Breast epithelium (tissue), 4 donors: ENCODE data around the gene TREML1. TPM values are rescaled to one million over a fixed set of nuclear protein-coding genes. Genes with fewer than 3 reads are reported as not detected.
"Not testable (repeated sequence)": the region's sequence is repeated elsewhere in the genome, so short reads cannot be mapped to it uniquely, and the experiment has no call there.

Experiments used
- DNase-seq, 2 donors: peaks; one replicate each; pipeline ENCODE4 v3.0.0-alpha.2; 2019; ENCODE audit warnings: low spot score in 2 of 2
- H3K27ac ChIP-seq, 2 donors: fragments of 200-600 bp; sonication (generic) in 1 of 2; one replicate each; pipeline ENCODE4 v1.5.1; 2016 to 2019; ENCODE audit warnings: mild to moderate bottlenecking in 1 of 2
- H3K27me3 ChIP-seq, 2 donors: fragments of 200-600 bp; sonication (generic) in 1 of 2; one replicate each; pipeline versions ENCODE4 v1.5.1 to v1.6.0; 2017 to 2019; ENCODE audit warnings: control low read depth in 1 of 2, mild to moderate bottlenecking in 1 of 2
- H3K36me3 ChIP-seq: fragments of 200-600 bp; one replicate; pipeline ENCODE4 v1.5.1; 2019
- H3K4me1 ChIP-seq, 2 donors: fragments of 200-600 bp; sonication (generic); one replicate each; pipeline ENCODE4 v1.5.1; 2016 to 2019; ENCODE audit warnings: control low read depth in 1 of 2
- H3K4me3 ChIP-seq, 3 donors: fragments of 200-600 bp; sonication (generic); 1 replicate in 2 of 3; 2 replicates in 1 of 3; pipeline ENCODE4 v1.5.1; 2016 to 2019; ENCODE audit warnings: mild to moderate bottlenecking in 3 of 3, moderate library complexity in 2 of 3
- H3K9me3 ChIP-seq, 2 donors: fragments of 200-600 bp; sonication (generic) in 1 of 2; one replicate each; pipeline ENCODE4 v1.5.1; 2016 to 2019; ENCODE audit warnings: control low read depth in 1 of 2
- CTCF ChIP-seq, 3 donors: fragments of 450-650 bp; IDR thresholded peaks; one replicate each; pipeline ENCODE4 v1.5.1; 2016 to 2017; ENCODE audit warnings: antibody characterized with exemption in 3 of 3, mild to moderate bottlenecking in 3 of 3, moderate library complexity in 3 of 3
- POLR2A ChIP-seq: fragments of 450-650 bp; IDR thresholded peaks from one replicate; pipeline ENCODE4 v1.6.1; 2016; ENCODE audit warnings: antibody characterized with exemption, mild to moderate bottlenecking, moderate library complexity
- POLR2AphosphoS5 ChIP-seq, 3 donors: sonication (generic); formaldehyde crosslinking; IDR thresholded peaks; one replicate each; pipeline ENCODE4 v1.6.1; 2017; ENCODE audit warnings: antibody characterized with exemption in 3 of 3
- intact Hi-C: fragments of 100-400 bp; cut with DNase I; formaldehyde crosslinking; loops from one replicate; pipeline ENCODE4 v1.15.1; 2023; ENCODE audit warnings: low total_unique reads
- total RNA-seq, 3 donors: library from RNA; depleted of rRNA; stranded (reverse); fragments of >200 nt; gene quantifications; one replicate each; pipeline ENCODE4 v1.1.0, GENCODE V29; 2016

TREML1 gene
- total RNA-seq, 3 donors from 2014 or later: 0.64 to 1.3 (median 0.98) TPM

GRCh38 chr6:41119508-41119907 is 34.6 kb downstream of the TREML1 start:
- H3K27me3 ChIP-seq: no peaks in the 10 kb centered on the region
- no peaks in the 10 kb centered on the region for H3K4me1 ChIP-seq
- no peaks in the 10 kb centered on the region for H3K36me3 ChIP-seq
- no peak overlapping the region for H3K27ac ChIP-seq
- intact Hi-C loops: no loop called here
- no peak for DNase-seq
- no peaks in the 10 kb centered on the region for H3K9me3 ChIP-seq
- TF ChIP-seq POLR2A (no peak), CTCF (IDR thresholded peaks at IDR 0.05) (no peak), POLR2AphosphoS5 (IDR thresholded peaks at IDR 0.05) (no peak)
- no peak overlapping the region for H3K4me3 ChIP-seq

GRCh38 chr6:41115027-41115426 is 39.1 kb downstream of the TREML1 start:
- H3K9me3 ChIP-seq, H3K4me3 ChIP-seq, H3K27ac ChIP-seq, H3K36me3 ChIP-seq, intact Hi-C loops, DNase-seq, H3K27me3 ChIP-seq, H3K4me1 ChIP-seq: not testable (repeated sequence)

GRCh38 chr6:41111017-41111416 is 43.1 kb downstream of the TREML1 start:
- Histone ChIP-seq H3K4me1 (no peaks in the 10 kb centered on the region), H3K27ac (no peak overlapping the region), H3K36me3 (no peaks in the 10 kb centered on the region), H3K9me3 (no peaks in the 10 kb centered on the region), H3K4me3 (no peak overlapping the region), H3K27me3 (no peaks in the 10 kb centered on the region)
- TF ChIP-seq CTCF (IDR thresholded peaks at IDR 0.05) (no peak), POLR2AphosphoS5 (IDR thresholded peaks at IDR 0.05) (no peak), POLR2A (no peak)
- no peak for DNase-seq
- intact Hi-C loops: no loop called here

- H3K27ac ChIP-seq: no peak overlapping the region
- H3K36me3 ChIP-seq: no peaks in the 10 kb centered on the region
- no peaks in the 10 kb centered on the region for H3K9me3 ChIP-seq
- H3K4me3 ChIP-seq: no peak overlapping the region
- no peaks in the 10 kb centered on the region for H3K27me3 ChIP-seq
- no peaks in the 10 kb centered on the region for H3K4me1 ChIP-seq
- intact Hi-C loops: no loop called here
- no peak for TF ChIP-seq POLR2A
- DNase-seq: no peak
Observed at GRCh38 chr6:41103847-41104246, 50.3 kb downstream of the TREML1 start.

GRCh38 chr6:41100871-41101287 is 53.3 kb downstream of the TREML1 start:
- intact Hi-C loops: no loop called here
- no peaks in the 10 kb centered on the region for H3K4me1 ChIP-seq
- TF ChIP-seq POLR2A: no peak
- TF ChIP-seq CTCF (IDR thresholded peaks at IDR 0.05): no peak
- TF ChIP-seq POLR2AphosphoS5 (IDR thresholded peaks at IDR 0.05): no peak
- DNase-seq: no peak
- no peaks in the 10 kb centered on the region for H3K9me3 ChIP-seq
- no peak overlapping the region for H3K27ac ChIP-seq
- H3K27me3 ChIP-seq: no peaks in the 10 kb centered on the region
- H3K36me3 ChIP-seq: no peaks in the 10 kb centered on the region
- no peak overlapping the region for H3K4me3 ChIP-seq

Other genes starting within 250 kb of the TREML1 start
- 1 to 10 TPM; 1.1 to 2.0 (median 1.8) TPM for gene UNC5CL, start 115.1 kb downstream of the TREML1 start, total RNA-seq
- gene TSPO2, start 111.9 kb downstream of the TREML1 start, total RNA-seq: not detected
- not detected for gene APOBEC2, start 101.1 kb downstream of the TREML1 start, total RNA-seq
- gene OARD1, start 82.0 kb downstream of the TREML1 start, total RNA-seq: 10 to 100 TPM; 17.0 to 26.2 (median 22.3) TPM
- gene NFYA, start 81.4 kb downstream of the TREML1 start, total RNA-seq: 10 to 100 TPM; 28.6 to 33.4 (median 29.8) TPM
- 10 to 100 TPM in 2 of 3 donors, 1 to 10 TPM in 1; 7.7 to 31.6 (median 10.5) TPM for gene TREM2, start 8.8 kb upstream of the TREML1 start, total RNA-seq
- gene TREML2, start 46.8 kb upstream of the TREML1 start, total RNA-seq: under 1 TPM in 2 of 3 donors, not detected in 1; under 0.01 to 0.15 TPM
- gene TREML4, start 74.0 kb upstream of the TREML1 start, total RNA-seq: not detected
- 1 to 10 TPM in 2 of 3 donors, under 1 TPM in 1; 0.98 to 2.8 (median 1.3) TPM for gene TREM1, start 132.3 kb upstream of the TREML1 start, total RNA-seq
- not detected for gene NCR2, start 181.3 kb upstream of the TREML1 start, total RNA-seq